Mucosa of stomach (tissue), 1 donor: ENCODE results near the gene OTOP1.
"Not testable (repeated sequence)": the region's sequence is repeated elsewhere in the genome, so short reads cannot be mapped to it uniquely, and the experiment has no call there.

Experiments
- H3K27me3 ChIP-seq: one replicate; pipeline ENCODE4 v1.7.0; 2013; ENCODE audit warnings: mild to moderate bottlenecking, low read length; ENCODE audit not compliant: control insufficient read depth, insufficient read depth
- H3K36me3 ChIP-seq: one replicate; pipeline ENCODE4 v1.7.0; 2013; ENCODE audit warnings: low read length; ENCODE audit not compliant: control insufficient read depth, insufficient read depth
- H3K4me1 ChIP-seq: one replicate; pipeline ENCODE4 v1.7.0; 2013; ENCODE audit warnings: mild to moderate bottlenecking, low read length; ENCODE audit not compliant: control insufficient read depth, insufficient read depth
- H3K4me3 ChIP-seq: one replicate; pipeline ENCODE4 v1.7.0; 2013; ENCODE audit warnings: low read length
- H3K9ac ChIP-seq: one replicate; pipeline ENCODE4 v1.7.0; 2013; ENCODE audit warnings: mild to moderate bottlenecking, low read length, moderate library complexity
- H3K9me3 ChIP-seq: one replicate; pipeline ENCODE4 v1.7.0; 2013; ENCODE audit warnings: mild to moderate bottlenecking, low read length, moderate library complexity; ENCODE audit not compliant: control insufficient read depth
- donor health status: Pancreatic carcinoma.

OTOP1 gene

DNA sequence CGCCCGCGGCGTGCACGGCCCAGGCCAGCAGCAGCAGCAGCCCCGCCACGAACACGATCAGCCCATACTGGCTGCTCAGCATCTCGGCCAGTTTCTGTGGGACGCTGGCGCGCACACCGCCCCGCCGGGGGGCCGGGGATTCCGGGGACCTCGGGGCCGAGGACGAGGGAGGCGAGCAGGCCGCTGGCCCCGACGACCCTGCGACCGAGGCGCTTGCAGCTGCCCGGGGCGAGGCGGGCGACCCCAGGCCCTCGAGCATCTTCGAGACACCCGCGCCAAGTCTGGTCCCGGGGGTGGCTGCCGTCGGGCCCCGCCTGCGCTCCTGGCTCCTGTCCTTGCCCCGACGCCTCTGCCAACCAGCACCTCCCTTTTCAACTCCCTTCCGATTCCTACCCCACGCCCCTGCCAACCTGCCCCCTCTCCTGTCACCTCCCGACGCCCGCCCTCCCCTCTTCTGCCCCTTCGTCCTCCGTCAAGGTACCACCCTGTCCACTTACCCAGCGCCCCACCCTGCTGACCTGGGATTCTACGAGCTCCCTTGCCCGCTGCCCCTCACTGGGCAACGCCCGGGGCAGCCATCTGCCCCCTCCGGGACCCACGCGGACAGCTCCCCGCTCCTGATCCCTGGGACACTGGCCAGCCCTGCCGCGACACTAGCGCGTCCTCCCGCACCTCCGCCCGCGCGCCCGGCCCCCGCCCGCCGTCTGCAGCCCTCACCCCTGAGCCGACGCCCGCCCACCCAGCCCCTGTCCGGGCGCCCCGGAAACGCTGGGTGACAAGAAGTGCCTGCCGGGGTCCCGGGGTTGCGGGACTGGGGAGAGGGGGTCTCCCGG is at the start of gene OTOP1:
Gene OTOP1, minus strand, starts transcription at position 324 of the 833 bp plus-strand sequence. Its CDS starts 65 bp downstream, at position 259.
- Histone ChIP-seq H3K27me3 (peaks cover 45% of the 10 kb centered on the region), H3K4me3 (no peak within 1 kb of the TSS), H3K9me3 (no peaks in the 10 kb centered on the region), H3K9ac (no peak within 1 kb of the TSS), H3K4me1 (no peaks in the 10 kb centered on the region), H3K36me3 (no peaks in the 10 kb centered on the region)

DNA sequence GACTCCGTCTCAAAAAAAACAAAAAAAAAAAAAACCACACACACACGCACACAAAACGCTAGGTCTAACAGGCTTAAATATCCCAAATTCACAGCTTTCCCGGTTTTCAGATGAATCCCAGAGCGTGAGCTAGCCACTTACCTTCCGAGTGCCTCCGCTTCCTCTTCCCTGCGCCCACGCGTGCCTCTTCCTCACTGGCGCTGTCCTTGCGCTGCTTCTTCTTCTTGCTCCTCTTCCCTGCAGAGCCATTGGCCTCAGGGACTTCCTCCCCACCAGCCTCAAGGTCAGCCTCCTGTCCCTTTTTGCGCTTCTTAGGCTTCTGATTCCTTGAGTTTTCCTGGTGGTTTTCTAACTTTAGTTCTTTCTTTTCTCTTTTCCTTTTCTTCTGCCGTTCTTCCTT is 47.5 kb upstream of the OTOP1 start:
- Histone ChIP-seq H3K36me3 (no peaks in the 10 kb centered on the region), H3K9ac (no peak overlapping the region), H3K4me1 (peaks cover 3% of the 10 kb centered on the region), H3K27me3 (no peaks in the 10 kb centered on the region), H3K9me3 (no peaks in the 10 kb centered on the region), H3K4me3 (no peak overlapping the region)

GRCh38 chr4:4271912-4272311 is 45.2 kb upstream of the OTOP1 start:
- H3K9ac ChIP-seq, result no peak overlapping the region
- no peaks in the 10 kb centered on the region for H3K27me3 ChIP-seq
- no peaks in the 10 kb centered on the region for H3K9me3 ChIP-seq
- H3K4me1 ChIP-seq, result peaks cover 3% of the 10 kb centered on the region
- no peak overlapping the region for H3K4me3 ChIP-seq
- H3K36me3 ChIP-seq, result no peaks in the 10 kb centered on the region

- no peak overlapping the region for H3K9ac ChIP-seq
- no peaks in the 10 kb centered on the region for H3K9me3 ChIP-seq
- H3K4me3 ChIP-seq, result no peak overlapping the region
- no peaks in the 10 kb centered on the region for H3K36me3 ChIP-seq
- H3K4me1 ChIP-seq, result peaks cover 3% of the 10 kb centered on the region
- H3K27me3 ChIP-seq, result no peaks in the 10 kb centered on the region
Measured at GRCh38 chr4:4270529-4270928, 43.8 kb upstream of the OTOP1 start.

DNA sequence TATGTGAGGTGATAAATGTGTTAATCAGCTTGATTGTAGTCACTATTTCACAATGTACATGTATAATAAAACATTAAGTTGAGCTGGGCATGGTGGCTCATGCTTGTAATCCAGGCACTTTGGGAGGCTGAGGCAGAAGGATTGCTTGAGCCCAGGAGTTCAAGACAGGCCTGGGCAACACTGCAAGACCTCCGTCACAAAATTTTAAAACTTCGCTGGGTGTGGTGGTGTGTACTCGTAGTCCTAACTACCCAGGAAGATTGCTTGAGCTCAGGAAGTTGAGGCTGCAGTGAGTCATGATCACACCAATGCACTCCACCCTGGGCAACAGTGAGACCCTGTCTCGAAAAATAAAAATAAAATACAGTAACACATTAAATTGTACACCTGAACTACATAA is 43.1 kb upstream of the OTOP1 start:
- H3K9me3 ChIP-seq, result no peaks in the 10 kb centered on the region
- H3K4me1 ChIP-seq, result peaks cover 3% of the 10 kb centered on the region
- H3K36me3 ChIP-seq, result no peaks in the 10 kb centered on the region
- H3K27me3 ChIP-seq, result no peaks in the 10 kb centered on the region
- no peak overlapping the region for H3K9ac ChIP-seq
- H3K4me3 ChIP-seq, result no peak overlapping the region

DNA sequence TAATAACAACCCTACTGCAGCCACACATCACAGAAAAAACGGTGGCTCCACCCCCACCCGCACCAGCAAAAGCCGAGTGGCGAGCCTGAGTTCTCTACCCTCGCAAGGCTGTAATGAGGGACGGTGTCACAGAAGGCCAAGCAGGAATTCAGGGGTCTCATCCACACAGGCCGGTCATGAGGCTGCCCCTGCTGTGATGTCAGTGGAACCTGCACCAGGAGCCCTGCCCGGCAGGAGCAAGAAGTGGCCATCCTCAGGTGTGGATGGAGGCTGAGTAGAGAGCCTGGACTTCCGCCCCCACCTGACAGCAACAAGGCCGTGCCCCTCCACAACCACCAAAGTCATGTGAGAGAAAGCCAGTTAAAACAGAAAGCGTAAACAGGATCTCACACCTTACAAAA is 42.6 kb upstream of the OTOP1 start:
- H3K4me3 ChIP-seq, result no peak overlapping the region
- H3K36me3 ChIP-seq, result no peaks in the 10 kb centered on the region
- H3K9ac ChIP-seq, result no peak overlapping the region

DNA sequence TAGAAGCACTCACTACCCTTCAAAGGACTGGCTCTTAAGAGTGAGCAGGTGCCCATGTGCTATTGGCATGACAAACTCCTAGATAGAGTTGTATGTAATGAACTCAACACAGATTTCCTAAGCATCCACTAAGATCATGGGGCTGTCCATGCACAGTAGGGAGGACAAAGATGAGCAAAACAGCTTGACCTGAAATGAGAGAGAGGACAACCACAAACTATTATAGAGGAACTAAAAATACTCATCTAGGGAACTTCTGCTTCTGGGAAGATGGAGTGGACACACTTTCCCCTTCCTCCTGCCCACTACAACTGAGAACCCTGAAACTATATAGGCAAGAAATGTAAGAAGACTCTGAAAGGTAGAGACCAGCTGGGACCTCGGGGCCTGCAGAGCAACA is 42.0 kb upstream of the OTOP1 start:
- H3K27me3 ChIP-seq, result no peaks in the 10 kb centered on the region
- H3K9ac ChIP-seq, result no peak overlapping the region
- no peaks in the 10 kb centered on the region for H3K9me3 ChIP-seq
- H3K4me1 ChIP-seq, result no peaks in the 10 kb centered on the region
- no peaks in the 10 kb centered on the region for H3K36me3 ChIP-seq
- no peak overlapping the region for H3K4me3 ChIP-seq

More for the DNA sequence above, 42.6 kb upstream of the OTOP1 start:
- peaks cover 3% of the 10 kb centered on the region for H3K4me1 ChIP-seq
- no peaks in the 10 kb centered on the region for H3K27me3 ChIP-seq
- no peaks in the 10 kb centered on the region for H3K9me3 ChIP-seq

GRCh38 chr4:4267981-4268380 is 41.3 kb upstream of the OTOP1 start:
- Histone ChIP-seq H3K27me3 (no peaks in the 10 kb centered on the region), H3K9me3 (no peaks in the 10 kb centered on the region), H3K4me3 (no peak overlapping the region), H3K36me3 (no peaks in the 10 kb centered on the region), H3K4me1 (no peaks in the 10 kb centered on the region), H3K9ac (no peak overlapping the region)

DNA sequence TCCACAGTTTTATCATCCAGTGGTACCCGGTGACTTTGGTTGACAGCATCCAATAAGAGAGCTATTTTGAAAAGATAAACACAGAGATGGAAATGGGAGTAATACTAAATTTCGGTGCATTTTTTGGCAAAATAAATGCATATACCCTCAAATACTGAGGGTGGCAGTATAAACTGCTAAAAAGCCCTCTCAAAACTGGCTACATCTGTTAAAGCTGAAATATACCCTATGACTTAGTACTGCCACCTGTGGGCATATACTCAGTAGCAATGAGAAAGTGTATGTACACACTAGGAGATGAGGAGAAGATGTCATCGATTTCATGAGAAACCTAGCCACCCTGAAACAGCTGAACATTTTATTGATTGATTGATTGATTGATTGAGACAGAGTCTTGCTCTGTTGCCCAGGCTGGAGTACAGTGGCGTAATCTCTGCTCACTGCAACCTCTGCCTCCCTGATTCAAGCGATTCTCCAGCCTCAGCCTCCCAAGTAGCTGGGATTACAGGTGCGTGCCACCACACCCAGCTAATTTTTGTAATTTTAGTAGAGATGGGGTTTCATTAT is 33.5 kb upstream of the OTOP1 start:
- Histone ChIP-seq H3K9ac (peak overlapping the region; percentile 10), H3K9me3 (no peaks in the 10 kb centered on the region), H3K4me1 (peaks cover 7% of the 10 kb centered on the region), H3K27me3 (no peaks in the 10 kb centered on the region), H3K4me3 (no peak overlapping the region), H3K36me3 (no peaks in the 10 kb centered on the region)

- H3K4me3 ChIP-seq, result no peak overlapping the region
- H3K9me3 ChIP-seq, result no peaks in the 10 kb centered on the region
- peak overlapping the region; percentile 10 for H3K9ac ChIP-seq
- H3K36me3 ChIP-seq, result no peaks in the 10 kb centered on the region
- H3K4me1 ChIP-seq, result peaks cover 7% of the 10 kb centered on the region
- no peaks in the 10 kb centered on the region for H3K27me3 ChIP-seq
Measured at GRCh38 chr4:4259484-4260100, 32.9 kb upstream of the OTOP1 start.

DNA sequence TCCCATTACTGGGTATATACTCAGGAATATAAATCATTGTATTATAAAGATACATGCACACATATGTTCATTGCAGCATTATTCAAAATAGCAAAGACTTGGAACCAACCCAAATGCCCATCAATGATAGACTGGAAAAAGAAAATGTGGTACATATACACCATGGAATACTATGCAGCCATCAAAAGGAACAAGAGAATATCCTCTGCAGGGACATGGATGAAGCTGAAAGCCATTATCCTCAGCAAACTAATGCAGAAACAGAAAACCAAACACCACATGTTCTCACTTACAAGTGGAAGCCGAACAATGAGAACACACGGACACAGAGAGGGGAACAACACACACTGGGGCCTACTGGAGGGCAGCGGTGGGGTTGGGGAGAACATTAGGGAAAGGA is 31.0 kb upstream of the OTOP1 start:
- not testable (repeated sequence) for H3K9me3 ChIP-seq, H3K27me3 ChIP-seq, H3K4me1 ChIP-seq, H3K36me3 ChIP-seq, H3K4me3 ChIP-seq, H3K9ac ChIP-seq

DNA sequence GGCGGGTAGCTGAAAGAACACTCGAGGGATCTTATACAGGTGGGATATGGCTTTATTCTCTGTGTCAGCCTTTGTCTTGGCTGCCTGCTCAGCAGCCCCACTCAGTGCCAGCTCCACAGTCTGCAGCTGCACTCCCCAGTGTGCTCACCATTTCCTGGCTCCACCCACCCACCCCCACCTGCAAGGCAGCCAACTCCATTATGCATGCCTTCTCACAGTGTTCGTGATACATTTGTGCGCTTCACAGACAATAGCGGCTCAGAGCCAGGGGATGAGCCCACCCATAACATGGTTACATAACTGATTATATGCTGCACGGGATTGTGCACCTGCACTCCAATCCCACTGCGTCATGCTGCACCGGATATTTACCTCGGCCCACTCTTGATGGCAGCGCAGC is 30.1 kb upstream of the OTOP1 start:
- Histone ChIP-seq H3K4me3 (no peak overlapping the region), H3K27me3 (no peaks in the 10 kb centered on the region), H3K9ac (no peak overlapping the region), H3K4me1 (peaks cover 7% of the 10 kb centered on the region), H3K9me3 (no peaks in the 10 kb centered on the region), H3K36me3 (no peaks in the 10 kb centered on the region)
